Kidney (tissue), 14 donors: ENCODE data around the gene FBXL19. TPM values are rescaled to one million over a fixed set of nuclear protein-coding genes. Genes with fewer than 3 reads are reported as not detected.

ENCODE experiments used
- DNase-seq, 5 donors: peaks; one replicate each; pipeline ENCODE4 v3.0.0-alpha.2; 2013 to 2020
- FAIRE-seq: peaks from 2 replicates; lab custom pipeline; 2012; peaks lifted over from hg19 to GRCh38; lab: Jason Lieb, UNC
- H3K27ac ChIP-seq, 2 donors: one replicate each; pipeline ENCODE4 v1.7.0; 2013; ENCODE audit warnings: low read depth in 2 of 2, low read length in 2 of 2, inconsistent platforms in 1 of 2
- H3K27me3 ChIP-seq: one replicate; pipeline ENCODE4 v1.7.1; 2013; ENCODE audit warnings: low read length, inconsistent platforms; ENCODE audit not compliant: control insufficient read depth, insufficient read depth
- H3K36me3 ChIP-seq, 3 donors: one replicate each; pipeline versions ENCODE4 v1.7.0 to v1.7.1; 2013; ENCODE audit warnings: low read length in 3 of 3, control low read depth in 1 of 3, inconsistent platforms in 1 of 3; ENCODE audit not compliant: insufficient read depth in 3 of 3, control insufficient read depth in 2 of 3
- H3K4me1 ChIP-seq, 3 donors: one replicate each; pipeline versions ENCODE4 v1.7.0 to v1.7.1; 2013; ENCODE audit warnings: low read length in 3 of 3, inconsistent platforms in 1 of 3, low read depth in 1 of 3; ENCODE audit not compliant: control insufficient read depth in 2 of 3, insufficient read depth in 2 of 3
- H3K4me3 ChIP-seq, 3 donors: one replicate each; pipeline versions ENCODE4 v1.7.0 to v1.8.1; 2013; ENCODE audit warnings: low read length in 3 of 3, control low read depth in 1 of 3, inconsistent platforms in 1 of 3
- H3K9ac ChIP-seq, 3 donors: one replicate each; pipeline versions ENCODE4 v1.7.0 to v1.7.1; 2013; ENCODE audit warnings: low read length in 3 of 3, control low read depth in 1 of 3, inconsistent platforms in 1 of 3
- H3K9me3 ChIP-seq, 3 donors: one replicate each; pipeline versions ENCODE4 v1.7.0 to v1.7.1; 2013; ENCODE audit warnings: low read length in 3 of 3, control low read depth in 1 of 3, inconsistent platforms in 1 of 3; ENCODE audit not compliant: control insufficient read depth in 2 of 3, insufficient read depth in 1 of 3
- intact Hi-C: fragments of 100-400 bp; cut with DNase I; formaldehyde crosslinking; loops from one replicate; pipeline ENCODE4 v1.11.1; 2022
- polyA plus RNA-seq: library from polyadenylated mRNA; stranded (reverse); fragments of 350-450 nt; fragmentation: Illumina TruSeq; extraction: RNeasy Lipid Tissue Mini Kit (QIAGEN cat#74804); gene quantifications from one replicate; pipeline ENCODE4 v1.2.3, GENCODE V29; 2014; ENCODE audit warnings: low read depth, low replicate concordance; ENCODE audit not compliant: insufficient read depth
- total RNA-seq: library from RNA; stranded (reverse); fragmentation: NEBNext Ultra II Directional; extraction: Animal tissue kit (Norgen Biotek cat#: 25700); gene quantifications from one replicate; pipeline ENCODE4 v1.2.1, GENCODE V29; 2021
- TF ChIP-seq, protein P1 (sequence below): IDR thresholded peaks from 3 replicates; pipeline ENCODE4 v1.5.1; 2012; ENCODE audit warnings: mild to moderate bottlenecking, moderate library complexity, borderline replicate concordance; ENCODE audit not compliant: insufficient read depth; ENCODE audit errors: extremely low read depth
- donor health status: control.
- donor health status: control.
- donor health status: control.
- donor health status: control.
- donor health status: control.
- donor health status: DM: yes; HTN: yes; CAD: no.
- donor health status: Normal renal cell carcinoma (clear cell type).

Gene FBXL19
- total and polyA plus RNA-seq, 2 donors from 2014 or later: 7.4 to 18.9 TPM

DNA sequence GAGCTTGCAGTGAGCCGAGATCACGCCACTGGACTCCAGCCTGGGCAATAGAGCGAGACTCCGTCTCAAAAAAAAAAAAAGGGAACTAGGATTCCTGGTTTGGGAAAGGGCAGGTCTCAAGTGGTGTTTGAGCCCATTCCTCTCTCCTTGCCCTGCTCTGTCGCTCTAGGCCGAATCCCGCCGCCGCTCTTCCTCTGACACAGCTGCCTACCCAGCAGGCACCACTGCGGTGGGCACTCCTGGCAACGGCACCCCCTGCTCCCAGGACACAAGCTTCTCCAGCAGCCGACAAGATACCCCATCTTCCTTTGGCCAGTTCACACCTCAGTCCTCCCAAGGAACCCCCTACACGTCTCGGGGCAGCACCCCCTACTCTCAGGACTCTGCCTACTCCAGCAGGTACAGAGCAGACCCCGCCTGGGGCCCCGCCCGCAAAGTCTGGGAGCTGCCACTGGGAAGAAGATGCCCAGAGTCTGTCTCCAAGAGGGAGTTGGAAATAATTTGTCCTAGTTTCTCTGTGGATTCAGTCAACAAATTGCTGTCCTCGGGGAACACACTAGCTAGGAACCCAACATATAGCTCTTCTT, 40.6 kb downstream of the FBXL19 start:
- no peak overlapping the region for H3K9ac ChIP-seq
- no peaks in the 10 kb centered on the region for H3K27me3 ChIP-seq
- H3K9me3 ChIP-seq: no peaks in the 10 kb centered on the region
- no peak overlapping the region for H3K27ac ChIP-seq
- no peak for FAIRE-seq
- no peak for DNase-seq
- TF ChIP-seq, protein P1, sequence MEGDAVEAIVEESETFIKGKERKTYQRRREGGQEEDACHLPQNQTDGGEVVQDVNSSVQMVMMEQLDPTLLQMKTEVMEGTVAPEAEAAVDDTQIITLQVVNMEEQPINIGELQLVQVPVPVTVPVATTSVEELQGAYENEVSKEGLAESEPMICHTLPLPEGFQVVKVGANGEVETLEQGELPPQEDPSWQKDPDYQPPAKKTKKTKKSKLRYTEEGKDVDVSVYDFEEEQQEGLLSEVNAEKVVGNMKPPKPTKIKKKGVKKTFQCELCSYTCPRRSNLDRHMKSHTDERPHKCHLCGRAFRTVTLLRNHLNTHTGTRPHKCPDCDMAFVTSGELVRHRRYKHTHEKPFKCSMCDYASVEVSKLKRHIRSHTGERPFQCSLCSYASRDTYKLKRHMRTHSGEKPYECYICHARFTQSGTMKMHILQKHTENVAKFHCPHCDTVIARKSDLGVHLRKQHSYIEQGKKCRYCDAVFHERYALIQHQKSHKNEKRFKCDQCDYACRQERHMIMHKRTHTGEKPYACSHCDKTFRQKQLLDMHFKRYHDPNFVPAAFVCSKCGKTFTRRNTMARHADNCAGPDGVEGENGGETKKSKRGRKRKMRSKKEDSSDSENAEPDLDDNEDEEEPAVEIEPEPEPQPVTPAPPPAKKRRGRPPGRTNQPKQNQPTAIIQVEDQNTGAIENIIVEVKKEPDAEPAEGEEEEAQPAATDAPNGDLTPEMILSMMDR: no peak
- no peak overlapping the region for H3K4me3 ChIP-seq
- peaks cover 11 to 60% (median 32%) of the 10 kb centered on the region in 3 donors for H3K36me3 ChIP-seq
- peaks cover 0 to 3% (median under 1%) of the 10 kb centered on the region in 3 donors for H3K4me1 ChIP-seq
- intact Hi-C loops: no loop called here

DNA sequence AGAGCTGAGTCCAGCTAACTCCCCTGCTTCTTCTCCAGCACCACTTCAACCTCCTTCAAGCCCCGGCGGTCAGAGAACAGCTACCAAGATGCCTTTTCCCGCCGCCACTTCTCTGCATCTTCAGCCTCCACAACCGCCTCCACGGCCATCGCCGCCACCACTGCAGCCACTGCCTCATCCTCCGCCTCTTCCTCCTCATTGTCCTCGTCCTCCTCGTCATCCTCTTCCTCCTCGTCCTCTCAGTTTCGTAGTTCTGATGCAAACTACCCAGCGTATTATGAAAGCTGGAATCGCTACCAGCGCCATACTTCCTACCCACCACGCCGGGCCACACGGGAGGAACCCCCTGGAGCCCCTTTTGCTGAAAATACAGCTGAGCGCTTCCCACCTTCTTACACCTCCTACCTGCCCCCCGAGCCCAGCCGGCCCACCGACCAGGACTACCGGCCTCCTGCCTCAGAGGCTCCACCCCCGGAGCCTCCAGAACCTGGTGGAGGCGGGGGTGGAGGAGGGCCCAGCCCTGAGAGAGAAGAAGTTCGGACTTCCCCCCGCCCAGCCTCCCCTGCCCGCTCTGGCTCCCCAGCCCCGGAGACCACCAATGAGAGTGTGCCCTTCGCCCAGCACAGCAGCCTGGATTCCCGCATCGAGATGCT, 41.3 kb downstream of the FBXL19 start:
- Histone ChIP-seq H3K27ac (no peak overlapping the region), H3K4me1 (no peaks in the 10 kb centered on the region), H3K9ac (no peak overlapping the region), H3K4me3 (no peak overlapping the region), H3K9me3 (no peaks in the 10 kb centered on the region), H3K27me3 (no peaks in the 10 kb centered on the region), H3K36me3 (peaks cover 11 to 60% (median 33%) of the 10 kb centered on the region in 3 donors)
- intact Hi-C loops: no loop called here
- TF ChIP-seq, protein P1: no peak
- FAIRE-seq (no peak), DNase-seq (no peak)

DNA sequence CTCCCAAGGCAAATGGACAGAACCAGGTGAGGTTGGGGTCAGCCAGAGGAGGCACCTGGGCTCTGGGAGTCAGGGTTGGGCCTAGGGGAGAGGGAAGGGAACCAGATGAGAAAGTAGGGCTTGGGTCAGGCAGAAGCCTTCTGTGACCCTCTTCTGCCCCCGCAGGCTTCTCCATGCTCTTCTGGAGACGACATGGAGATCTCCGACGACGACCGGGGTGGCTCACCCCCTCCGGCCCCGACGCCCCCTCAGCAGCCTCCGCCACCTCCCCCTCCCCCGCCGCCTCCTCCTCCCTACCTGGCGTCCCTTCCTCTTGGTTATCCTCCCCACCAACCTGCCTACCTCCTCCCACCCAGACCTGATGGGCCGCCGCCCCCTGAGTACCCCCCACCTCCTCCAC, 42.1 kb downstream of the FBXL19 start:
- intact Hi-C loops: no loop called here
- DNase-seq (no peak), FAIRE-seq (no peak)
- Histone ChIP-seq H3K4me1 (no peaks in the 10 kb centered on the region), H3K4me3 (no peak overlapping the region), H3K27ac (no peak overlapping the region), H3K27me3 (no peaks in the 10 kb centered on the region), H3K36me3 (peaks cover 8 to 54% (median 27%) of the 10 kb centered on the region in 3 donors), H3K9ac (no peak overlapping the region), H3K9me3 (no peaks in the 10 kb centered on the region)
- TF ChIP-seq, protein P1: no peak
